GM04504 (cell line): Measurements from ENCODE around the gene BCAS1.

Experiments used
- DNase-seq: peaks from one replicate; pipeline ENCODE4 v3.0.0-alpha.2; 2012; ENCODE audit warnings: low read depth

Gene BCAS1

GRCh38 chr20:54076259-54076658 is 5.9 kb upstream of the BCAS1 start:
- no peak for DNase-seq

GRCh38 chr20:54075322-54075721 is 4.9 kb upstream of the BCAS1 start:
- no peak for DNase-seq

GRCh38 chr20:54074511-54074910 is 4.1 kb upstream of the BCAS1 start:
- DNase-seq: no peak

- DNase-seq: no peak
These were observed 2.9 kb upstream of the BCAS1 start for GRCh38 chr20:54073288-54073687.

GRCh38 chr20:54069501-54069971 is 858 bp downstream of the BCAS1 start:
- no peak for DNase-seq

- DNase-seq: no peak
These were observed 1.4 kb downstream of the BCAS1 start for GRCh38 chr20:54068966-54069365.

GRCh38 chr20:54068495-54068894 is 1.9 kb downstream of the BCAS1 start:
- DNase-seq: no peak

- no peak for DNase-seq
These were observed 2.7 kb downstream of the BCAS1 start for GRCh38 chr20:54067606-54068174.

- no peak for DNase-seq
These were observed 4.8 kb downstream of the BCAS1 start for GRCh38 chr20:54065601-54066038.

GRCh38 chr20:54064939-54065338 is 5.5 kb downstream of the BCAS1 start:
- no peak for DNase-seq

- DNase-seq: no peak
These were observed 6.3 kb downstream of the BCAS1 start for GRCh38 chr20:54063992-54064676.

- no peak for DNase-seq
These were observed 6.8 kb downstream of the BCAS1 start for GRCh38 chr20:54063580-54063979.

- no peak for DNase-seq
These were observed 7.5 kb downstream of the BCAS1 start for GRCh38 chr20:54062812-54063280.

GRCh38 chr20:54061101-54061881 is 9.1 kb downstream of the BCAS1 start:
- no peak for DNase-seq

- no peak for DNase-seq
These were observed 10.6 kb downstream of the BCAS1 start for GRCh38 chr20:54059691-54060364.

GRCh38 chr20:54058420-54059139 is 11.8 kb downstream of the BCAS1 start:
- no peak for DNase-seq

GRCh38 chr20:54056762-54057639 is 13.4 kb downstream of the BCAS1 start:
- no peak for DNase-seq

GRCh38 chr20:54054516-54054915 is 15.9 kb downstream of the BCAS1 start:
- no peak for DNase-seq

GRCh38 chr20:54051068-54051467 is 19.3 kb downstream of the BCAS1 start:
- no peak for DNase-seq

GRCh38 chr20:54048891-54049545 is 21.4 kb downstream of the BCAS1 start:
- DNase-seq: no peak
